ENCODE results near the gene NDUFAF8. TPM values are rescaled to one million over a fixed set of nuclear protein-coding genes. Genes with fewer than 3 reads are reported as not detected.

The NDUFAF8 gene
- total RNA-seq, 2 experiments from 2014 or later = 42.3 to 48.3 TPM

GRCh38 chr17:81287741-81288430 is 48.8 kb downstream of the NDUFAF8 start:
- H3K9me3 Mint-ChIP-seq (ENCODE audit: insufficient read depth) = no peaks in the 10 kb centered on the region
- CTCF ChIA-PET = interaction anchor here (1.1 kb wide), 1 partner anchor 197 kb away, joined by 4 read pairs; no protein-coding TSS in a partner anchor
- peaks cover 55% of the 10 kb centered on the region for H3K4me1 Mint-ChIP-seq (ENCODE audit: low read depth)
- POLR2A ChIA-PET = no interaction called here
- ATAC-seq (no peak), DNase-seq (no peak)
- H3K27me3 Mint-ChIP-seq (ENCODE audit: low read depth) = no peaks in the 10 kb centered on the region
- H3K36me3 Mint-ChIP-seq (ENCODE audit: low read depth) = peaks cover 42% of the 10 kb centered on the region
- no peak overlapping the region for H3K4me3 Mint-ChIP-seq
- H3K27ac Mint-ChIP-seq = peak overlapping the region; percentile 86

DNA sequence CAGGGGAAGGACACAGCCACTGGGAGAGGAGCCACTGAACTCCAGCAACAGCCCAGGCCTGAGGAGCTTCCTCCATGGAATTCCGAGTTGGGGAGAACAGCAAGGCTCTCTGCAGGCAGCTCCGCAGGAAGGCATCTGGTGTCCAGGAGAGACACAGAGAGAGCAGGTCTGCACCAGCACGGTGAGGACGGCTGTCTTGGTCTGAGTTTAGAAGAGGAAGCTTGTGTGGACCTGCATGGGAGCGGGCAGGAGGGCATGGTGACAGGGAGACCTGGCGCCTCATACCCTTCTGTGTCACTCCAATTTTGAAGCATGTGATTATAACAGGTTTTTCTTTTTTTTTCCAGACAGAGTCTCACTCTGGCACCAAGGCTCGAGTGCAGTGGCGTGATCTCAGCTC is 49.6 kb downstream of the NDUFAF8 start:
- ATAC-seq (no peak), DNase-seq (no peak)
- peaks cover 62% of the 10 kb centered on the region for H3K4me1 Mint-ChIP-seq (ENCODE audit: low read depth)
- ChIA-PET POLR2A (no interaction called here), CTCF (interaction anchor here (1.1 kb wide), 1 partner anchor 196 kb away, joined by 4 read pairs; no protein-coding TSS in a partner anchor)
- no peaks in the 10 kb centered on the region for H3K27me3 Mint-ChIP-seq (ENCODE audit: low read depth)
- H3K9me3 Mint-ChIP-seq (ENCODE audit: insufficient read depth) = no peaks in the 10 kb centered on the region
- H3K27ac Mint-ChIP-seq = peak overlapping the region; percentile 86
- peaks cover 44% of the 10 kb centered on the region for H3K36me3 Mint-ChIP-seq (ENCODE audit: low read depth)
- no peak overlapping the region for H3K4me3 Mint-ChIP-seq

DNA sequence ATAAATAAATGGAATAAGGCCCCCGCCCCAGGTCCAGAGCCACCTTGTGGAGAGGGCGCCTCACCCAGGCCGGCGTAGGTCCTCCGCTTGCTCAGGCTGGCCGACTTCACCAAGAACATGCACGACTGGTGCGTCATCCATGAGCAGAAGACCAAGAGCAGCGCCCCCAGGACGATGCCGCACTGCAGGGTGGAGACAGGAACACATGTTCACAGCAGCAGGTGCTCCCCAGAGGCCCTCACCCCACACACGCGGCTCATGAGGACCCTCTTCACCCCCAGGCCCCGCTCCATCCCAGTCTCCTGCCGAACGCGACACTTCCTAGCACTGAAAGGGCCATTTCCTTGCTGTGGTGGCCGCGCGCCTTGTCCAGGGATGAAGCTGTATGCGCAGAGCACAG is 50.5 kb downstream of the NDUFAF8 start:
- Mint-ChIP-seq H3K27me3 (ENCODE audit: low read depth) (no peaks in the 10 kb centered on the region), H3K9me3 (ENCODE audit: insufficient read depth) (no peaks in the 10 kb centered on the region), H3K36me3 (ENCODE audit: low read depth) (peaks cover 44% of the 10 kb centered on the region), H3K4me3 (no peak overlapping the region), H3K4me1 (ENCODE audit: low read depth) (peaks cover 63% of the 10 kb centered on the region), H3K27ac (no peak overlapping the region)
- ATAC-seq (no peak), DNase-seq (no peak)
- POLR2A ChIA-PET = no interaction called here
- CTCF ChIA-PET = interaction anchor here (0.6 kb wide), 1 partner anchor 1038 kb away, joined by 3 read pairs; no protein-coding TSS in a partner anchor

- no peaks in the 10 kb centered on the region for H3K27me3 Mint-ChIP-seq (ENCODE audit: low read depth)
- peaks cover 39% of the 10 kb centered on the region for H3K36me3 Mint-ChIP-seq (ENCODE audit: low read depth)
- ATAC-seq (no peak), DNase-seq (no peak)
- H3K4me1 Mint-ChIP-seq (ENCODE audit: low read depth) = peaks cover 58% of the 10 kb centered on the region
- no peaks in the 10 kb centered on the region for H3K9me3 Mint-ChIP-seq (ENCODE audit: insufficient read depth)
- POLR2A ChIA-PET = no interaction called here
- no peak overlapping the region for H3K4me3 Mint-ChIP-seq
- CTCF ChIA-PET = interaction anchor here (0.6 to 4.6 kb wide), 3 partner anchors 194 to 1039 kb away, joined by 3 to 24 read pairs (median 6); no protein-coding TSS in a partner anchor
- no peak overlapping the region for H3K27ac Mint-ChIP-seq
These were observed 51.1 kb downstream of the NDUFAF8 start for GRCh38 chr17:81290230-81290629.

Other genes with a start within 250 kb of the NDUFAF8 start
- gene CHMP6, start 247.5 kb upstream of the NDUFAF8 start, total RNA-seq = 10 to 100 TPM; 32.4 to 35.5 TPM
- gene BAIAP2, start 204.2 kb upstream of the NDUFAF8 start, total RNA-seq = 1 to 10 TPM; 5.0 to 5.8 TPM
- gene PVALEF, start 73.8 kb upstream of the NDUFAF8 start, total RNA-seq = not detected
- gene AATK, start 73.1 kb upstream of the NDUFAF8 start, total RNA-seq = 1 to 10 TPM in 1 of 2 experiments, under 1 TPM in 1; 0.71 to 1.1 TPM
- gene CEP131, start 16.4 kb upstream of the NDUFAF8 start, total RNA-seq = 10 to 100 TPM; 17.9 to 19.0 TPM
- gene TEPSIN, start 263 bp upstream of the NDUFAF8 start, total RNA-seq = 10 to 100 TPM; 43.8 to 52.7 TPM
- 10 to 100 TPM; 78.5 to 83.5 TPM for gene SLC38A10, start 56.0 kb downstream of the NDUFAF8 start, total RNA-seq
- gene BAHCC1, start 156.1 kb downstream of the NDUFAF8 start, total RNA-seq = under 1 TPM; 0.87 to 0.91 TPM